Osteoblast (primary cell): Measurements from ENCODE around the gene SLC9A5. TPM values are rescaled to one million over a fixed set of nuclear protein-coding genes. Genes with fewer than 3 reads are reported as not detected.
A peak's percentile ranks its signal among the peaks of the same experiment; 100 is the strongest.

Experiments
- DNase-seq: peaks from one replicate; pipeline ENCODE4 v3.0.0; 2011; ENCODE audit warnings: low spot score, mixed read lengths; ENCODE audit not compliant: insufficient read length; ENCODE audit errors: missing footprints
- H2AFZ ChIP-seq: 2 replicates; pipeline ENCODE4 v1.6.0; 2011; ENCODE audit warnings: mild to moderate bottlenecking, low read length
- H3K27ac ChIP-seq: 2 replicates; pipeline ENCODE4 v1.5.1; 2011; ENCODE audit warnings: mild to moderate bottlenecking, low read depth, low read length, moderate library complexity
- H3K27me3 ChIP-seq: 2 replicates; pipeline ENCODE4 v1.6.0; 2012; ENCODE audit warnings: mild to moderate bottlenecking, control low read depth, inconsistent platforms, low read length, moderate library complexity; ENCODE audit not compliant: insufficient read depth
- H3K36me3 ChIP-seq: 2 replicates; pipeline ENCODE4 v1.5.1; 2011; ENCODE audit warnings: mild to moderate bottlenecking, low read length, control low read depth, moderate library complexity; ENCODE audit not compliant: insufficient read depth
- H3K4me1 ChIP-seq: 2 replicates; pipeline ENCODE4 v1.5.1; 2011; ENCODE audit warnings: mild to moderate bottlenecking, low read length, control low read depth, moderate library complexity; ENCODE audit not compliant: insufficient read depth
- H3K4me2 ChIP-seq: 2 replicates; pipeline ENCODE4 v1.6.0; 2011; ENCODE audit warnings: mild to moderate bottlenecking, low read length; ENCODE audit not compliant: insufficient read depth
- H3K4me3 ChIP-seq: fragments of 200-600 bp; sonication (generic); 3 replicates; pipeline ENCODE4 v1.5.1; 2012; ENCODE audit warnings: mild to moderate bottlenecking, low read length, inconsistent platforms; ENCODE audit not compliant: insufficient read depth
- H3K79me2 ChIP-seq: 2 replicates; pipeline ENCODE4 v1.6.0; 2012; ENCODE audit warnings: mild to moderate bottlenecking, low read length, control low read depth, inconsistent platforms; ENCODE audit not compliant: insufficient read depth
- H3K9me3 ChIP-seq: 2 replicates; pipeline ENCODE4 v1.5.1; 2011; ENCODE audit warnings: low read depth, low read length, control low read depth
- H4K20me1 ChIP-seq: 2 replicates; pipeline ENCODE4 v1.6.0; 2012; ENCODE audit warnings: mild to moderate bottlenecking, low read length, control low read depth; ENCODE audit not compliant: insufficient read depth
- CTCF ChIP-seq: IDR thresholded peaks from 2 replicates; pipeline ENCODE4 v1.5.1; 2011; ENCODE audit warnings: mild to moderate bottlenecking, low read depth, low read length, moderate library complexity; ENCODE audit errors: extremely low read depth
- total RNA-seq: library from RNA; depleted of rRNA; stranded (reverse); fragments of >200 nt; gene quantifications from 2 replicates; pipeline ENCODE4 v1.2.3, GENCODE V29; 2012

The SLC9A5 gene
- total RNA-seq, 1 donor: 3.6 TPM

GRCh38 chr16:67277294-67277998 is 28.7 kb downstream of the SLC9A5 start:
- Histone ChIP-seq H3K36me3 (peaks cover 22% of the 10 kb centered on the region), H3K4me1 (peaks cover 33% of the 10 kb centered on the region), H3K27me3 (no peaks in the 10 kb centered on the region), H2AFZ (no peak overlapping the region), H4K20me1 (no peaks in the 10 kb centered on the region), H3K4me3 (peak overlapping the region; percentile 78), H3K79me2 (peaks cover 22% of the 10 kb centered on the region), H3K4me2 (peak overlapping the region; percentile 92), H3K27ac (peak overlapping the region; percentile 94), H3K9me3 (no peaks in the 10 kb centered on the region)
- peak; percentile 100 for DNase-seq
- no peak for TF ChIP-seq CTCF

GRCh38 chr16:67277999-67278772 is 29.4 kb downstream of the SLC9A5 start:
- TF ChIP-seq CTCF: peak; percentile 19
- DNase-seq: peak; percentile 99
- peaks cover 34% of the 10 kb centered on the region for H3K4me1 ChIP-seq
- peak overlapping the region; percentile 78 for H3K4me3 ChIP-seq
- H3K36me3 ChIP-seq: peaks cover 24% of the 10 kb centered on the region
- H2AFZ ChIP-seq: no peak overlapping the region
- H4K20me1 ChIP-seq: no peaks in the 10 kb centered on the region
- peak overlapping the region; percentile 92 for H3K4me2 ChIP-seq
- no peaks in the 10 kb centered on the region for H3K9me3 ChIP-seq
- peak overlapping the region; percentile 94 for H3K27ac ChIP-seq
- no peaks in the 10 kb centered on the region for H3K27me3 ChIP-seq
- H3K79me2 ChIP-seq: peaks cover 22% of the 10 kb centered on the region

GRCh38 chr16:67278773-67279295 is 30.1 kb downstream of the SLC9A5 start:
- Histone ChIP-seq H3K9me3 (no peaks in the 10 kb centered on the region), H3K4me2 (peak overlapping the region; percentile 92), H3K36me3 (peaks cover 24% of the 10 kb centered on the region), H3K79me2 (peaks cover 22% of the 10 kb centered on the region), H2AFZ (peak overlapping the region; percentile 31), H3K4me1 (peaks cover 39% of the 10 kb centered on the region), H4K20me1 (no peaks in the 10 kb centered on the region), H3K4me3 (peak overlapping the region; percentile 78), H3K27ac (peak overlapping the region; percentile 94), H3K27me3 (no peaks in the 10 kb centered on the region)
- TF ChIP-seq CTCF: no peak
- DNase-seq: peak; percentile 96
